Lower leg skin (tissue), 4 donors: ENCODE results near the gene DOK6. TPM values are rescaled to one million over a fixed set of nuclear protein-coding genes. Genes with fewer than 3 reads are reported as not detected.
"Not testable (repeated sequence)": the region's sequence is repeated elsewhere in the genome, so short reads cannot be mapped to it uniquely, and the experiment has no call there.

Source experiments
- DNase-seq, 2 donors: peaks; one replicate each; pipeline ENCODE4 v3.0.0-alpha.2; 2019; ENCODE audit warnings: low spot score in 2 of 2
- H3K4me3 ChIP-seq: fragments of 200-600 bp; sonication (generic); 2 replicates; pipeline ENCODE4 v1.5.1; 2017; ENCODE audit warnings: mild to moderate bottlenecking, low read depth; ENCODE audit not compliant: poor library complexity, severe bottlenecking
- CTCF ChIP-seq, 3 donors: fragments of 450-650 bp; IDR thresholded peaks; one replicate each; pipeline ENCODE4 v1.5.1; 2016; ENCODE audit warnings: antibody characterized with exemption in 3 of 3, mild to moderate bottlenecking in 3 of 3, moderate library complexity in 2 of 3
- POLR2A ChIP-seq, 2 donors: fragments of 450-650 bp; IDR thresholded peaks; one replicate each; pipeline ENCODE4 v1.6.1; 2016 to 2017; ENCODE audit warnings: antibody characterized with exemption in 2 of 2, mild to moderate bottlenecking in 1 of 2, moderate library complexity in 1 of 2
- WGBS, 2 donors: methylation state at CpG; one replicate each; pipeline ENCODE4 v1.1.5; 2018; 5-methylcytosine and 5-hydroxymethylcytosine counted together
- intact Hi-C: fragments of 100-400 bp; cut with DNase I; formaldehyde crosslinking; loops from one replicate; pipeline ENCODE4 v1.15.0; 2023; ENCODE audit warnings: low total_unique reads
- total RNA-seq, 4 donors: library from RNA; depleted of rRNA; stranded (reverse); fragments of >200 nt; gene quantifications; one replicate each; pipeline ENCODE4 v1.1.0, GENCODE V29; 2016

The DOK6 gene
- total RNA-seq, 4 donors from 2014 or later, result 0.21 to 0.45 (median 0.42) TPM

GRCh38 chr18:69878213-69878933 is 477.7 kb downstream of the DOK6 start:
- intact Hi-C loops, result no loop called here
- 68 to 76% methylated on average over 6 of the region's 6 CpGs for WGBS, 2 donors
- TF ChIP-seq CTCF (IDR thresholded peaks at IDR 0.05) (no peak), POLR2A (IDR thresholded peaks at IDR 0.05) (no peak)
- no peak overlapping the region for H3K4me3 ChIP-seq
- no peak for DNase-seq

- WGBS, 2 donors, result 52 to 65% methylated on average over 3 of the region's 3 CpGs
- intact Hi-C loops, H3K4me3 ChIP-seq, DNase-seq: not testable (repeated sequence)
These were observed 478.4 kb downstream of the DOK6 start for GRCh38 chr18:69879051-69879450.

GRCh38 chr18:69880083-69880482 is 479.4 kb downstream of the DOK6 start:
- intact Hi-C loops, result no loop called here
- no peak for DNase-seq
- TF ChIP-seq POLR2A (IDR thresholded peaks at IDR 0.05), result no peak
- no peak for TF ChIP-seq CTCF (IDR thresholded peaks at IDR 0.05)

GRCh38 chr18:69882965-69883668 is 482.4 kb downstream of the DOK6 start:
- WGBS, 2 donors, result 84 to 85% methylated on average over 6 of the region's 6 CpGs
- DNase-seq, result no peak
- no peak for TF ChIP-seq POLR2A (IDR thresholded peaks at IDR 0.05)
- no peak overlapping the region for H3K4me3 ChIP-seq
- intact Hi-C loops, result no loop called here

More at GRCh38 chr18:69880083-69880482, 479.4 kb downstream of the DOK6 start:
- WGBS, 2 donors, result 90 to 96% methylated on average over 3 of the region's 3 CpGs
- H3K4me3 ChIP-seq, result no peak overlapping the region

GRCh38 chr18:69883781-69884180 is 483.1 kb downstream of the DOK6 start:
- TF ChIP-seq POLR2A (IDR thresholded peaks at IDR 0.05) (no peak), CTCF (IDR thresholded peaks at IDR 0.05) (no peak)
- intact Hi-C loops, result no loop called here
- 55 to 60% methylated on average over 3 of the region's 3 CpGs for WGBS, 2 donors
- no peak overlapping the region for H3K4me3 ChIP-seq
- no peak for DNase-seq

- WGBS, 2 donors, result 81 to 88% methylated on average over 4 of the region's 4 CpGs
- no peak for TF ChIP-seq CTCF (IDR thresholded peaks at IDR 0.05)
- no peak for TF ChIP-seq POLR2A (IDR thresholded peaks at IDR 0.05)
- no peak overlapping the region for H3K4me3 ChIP-seq
- intact Hi-C loops, result no loop called here
- DNase-seq, result no peak
These were observed 484.7 kb downstream of the DOK6 start for GRCh38 chr18:69885355-69885754.
